Measurements from ENCODE around the gene PGBD4.

PGBD4 gene

DNA sequence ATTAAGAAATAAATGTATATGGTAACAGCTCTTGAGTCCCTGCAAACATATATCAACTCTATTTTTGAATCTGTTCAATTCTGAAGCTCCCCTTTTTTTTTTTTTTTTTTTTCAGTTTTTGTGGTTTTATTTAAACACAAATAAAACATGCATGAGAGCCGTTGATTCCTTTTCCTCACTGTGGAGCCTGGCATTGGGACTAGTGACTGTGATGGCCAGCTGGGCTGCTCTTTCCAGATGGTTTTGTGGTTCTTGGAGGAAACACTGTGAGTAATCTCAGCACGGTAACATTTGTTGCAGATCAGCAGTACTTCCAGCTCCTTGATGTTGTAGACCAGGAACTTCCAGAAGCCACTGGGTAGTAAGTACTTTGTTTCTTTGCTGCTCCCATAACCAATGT, 16.1 kb upstream of the PGBD4 start:
- no peak overlapping the region for H3K27ac ChIP-seq
- TF ChIP-seq, protein P1, sequence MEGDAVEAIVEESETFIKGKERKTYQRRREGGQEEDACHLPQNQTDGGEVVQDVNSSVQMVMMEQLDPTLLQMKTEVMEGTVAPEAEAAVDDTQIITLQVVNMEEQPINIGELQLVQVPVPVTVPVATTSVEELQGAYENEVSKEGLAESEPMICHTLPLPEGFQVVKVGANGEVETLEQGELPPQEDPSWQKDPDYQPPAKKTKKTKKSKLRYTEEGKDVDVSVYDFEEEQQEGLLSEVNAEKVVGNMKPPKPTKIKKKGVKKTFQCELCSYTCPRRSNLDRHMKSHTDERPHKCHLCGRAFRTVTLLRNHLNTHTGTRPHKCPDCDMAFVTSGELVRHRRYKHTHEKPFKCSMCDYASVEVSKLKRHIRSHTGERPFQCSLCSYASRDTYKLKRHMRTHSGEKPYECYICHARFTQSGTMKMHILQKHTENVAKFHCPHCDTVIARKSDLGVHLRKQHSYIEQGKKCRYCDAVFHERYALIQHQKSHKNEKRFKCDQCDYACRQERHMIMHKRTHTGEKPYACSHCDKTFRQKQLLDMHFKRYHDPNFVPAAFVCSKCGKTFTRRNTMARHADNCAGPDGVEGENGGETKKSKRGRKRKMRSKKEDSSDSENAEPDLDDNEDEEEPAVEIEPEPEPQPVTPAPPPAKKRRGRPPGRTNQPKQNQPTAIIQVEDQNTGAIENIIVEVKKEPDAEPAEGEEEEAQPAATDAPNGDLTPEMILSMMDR (conservative IDR thresholded peaks at IDR 0.05): no peak

GRCh38 chr15:34099914-34100313, 2.0 kb upstream of the PGBD4 start:
- no peak overlapping the region for H3K27ac ChIP-seq
- TF ChIP-seq, protein P1 (conservative IDR thresholded peaks at IDR 0.05): no peak

- TF ChIP-seq, protein P1 (conservative IDR thresholded peaks at IDR 0.05): no peak
- peak overlapping the region; percentile 80 for H3K27ac ChIP-seq
Observed at GRCh38 chr15:34102175-34102925, 467 bp downstream of the PGBD4 start.

DNA sequence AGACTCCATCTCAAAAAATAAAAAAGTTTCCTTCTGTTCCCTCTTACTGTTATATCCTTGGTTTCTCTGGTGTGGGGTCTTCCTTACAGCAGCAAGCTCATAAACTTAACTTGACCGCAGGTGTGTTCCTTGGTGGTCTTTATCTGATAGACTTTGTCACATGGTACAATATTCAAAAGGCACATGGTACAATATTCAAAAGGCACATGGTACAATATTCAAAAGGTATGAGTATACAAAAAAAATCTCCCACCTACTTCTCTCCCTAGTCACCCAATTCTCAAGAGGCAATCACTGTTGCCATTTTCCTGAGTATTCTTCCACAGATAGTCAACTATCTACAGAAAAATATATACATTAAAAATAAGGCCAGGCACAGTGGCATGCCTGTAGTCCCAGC, 4.5 kb downstream of the PGBD4 start:
- H3K27ac ChIP-seq: no peak overlapping the region
- TF ChIP-seq, protein P1 (conservative IDR thresholded peaks at IDR 0.05): no peak

GRCh38 chr15:34107315-34107714, 5.4 kb downstream of the PGBD4 start:
- H3K27ac ChIP-seq: no peak overlapping the region
- TF ChIP-seq, protein P1 (conservative IDR thresholded peaks at IDR 0.05): no peak

DNA sequence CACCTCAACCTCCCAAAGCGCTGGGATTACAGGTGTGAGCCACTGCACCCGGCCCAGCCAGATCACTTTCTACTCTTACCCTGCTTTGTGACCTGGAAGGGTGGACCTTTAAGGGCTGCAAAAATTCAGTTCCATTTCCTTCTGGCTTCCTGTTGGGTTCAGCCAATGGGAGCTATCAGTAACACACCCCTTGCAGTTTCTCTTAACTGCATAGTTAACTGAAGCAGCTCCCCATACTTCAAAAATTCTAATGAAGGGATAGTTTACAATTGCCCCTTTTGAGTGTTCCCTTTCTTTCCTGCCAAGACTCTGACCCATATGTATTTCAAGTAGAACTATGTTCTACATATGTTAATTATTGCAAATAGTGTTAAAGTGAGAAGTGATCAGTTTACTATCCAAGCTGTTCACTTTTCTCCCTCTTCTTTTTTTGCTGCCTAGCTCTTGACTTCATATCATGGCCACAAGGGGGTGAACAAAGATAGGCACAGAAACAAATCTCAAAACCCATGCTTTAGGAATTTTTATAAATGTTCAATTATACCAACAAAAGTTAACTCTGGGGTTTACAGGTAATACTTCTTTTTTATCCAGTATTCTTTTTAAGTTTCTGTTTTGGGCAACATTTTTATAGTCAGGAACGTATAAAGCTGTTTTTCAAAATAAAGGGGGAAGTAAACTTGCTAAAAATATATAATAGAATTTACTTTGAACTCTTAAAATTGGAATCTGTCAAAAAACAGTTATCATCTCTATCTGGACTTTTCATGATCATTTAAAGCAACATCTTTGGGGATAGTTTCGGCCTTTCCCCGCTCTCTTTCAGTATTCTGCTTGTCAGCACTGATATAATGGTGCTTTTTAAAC, 8.1 kb downstream of the PGBD4 start:
- H3K27ac ChIP-seq: no peak overlapping the region
- TF ChIP-seq, protein P1 (conservative IDR thresholded peaks at IDR 0.05): peak; percentile 87

DNA sequence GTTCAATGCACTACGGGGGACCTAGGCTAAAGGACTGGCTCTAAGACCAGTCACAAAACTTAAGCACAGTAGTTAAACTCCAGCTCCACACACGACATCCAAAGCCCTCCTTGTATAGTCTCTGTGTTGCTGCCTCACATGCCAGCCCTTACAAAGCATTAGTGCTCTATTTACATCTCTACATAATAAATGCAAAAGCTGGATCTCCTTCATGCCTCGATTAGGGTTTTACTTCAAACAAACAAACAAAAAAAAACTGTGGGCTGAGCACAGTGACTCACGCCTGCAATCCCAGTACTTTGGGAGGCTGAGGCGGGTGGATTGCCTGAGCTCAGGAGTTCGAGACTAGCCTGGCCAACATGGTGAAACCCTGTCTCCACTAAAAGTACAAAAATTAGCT, 9.6 kb downstream of the PGBD4 start:
- TF ChIP-seq, protein P1 (conservative IDR thresholded peaks at IDR 0.05): no peak
- H3K27ac ChIP-seq: no peak overlapping the region
